NCI-H82 treated with DMSO at 0.1 percent for 48 hours (cell line): ENCODE data around the gene DNAH9.

Experiments used
- DNase-seq: peaks from one replicate; lab custom pipeline; 2025; ENCODE audit not compliant: unreplicated experiment; lab: John Stamatoyannopoulos, UW

The DNAH9 gene

DNA sequence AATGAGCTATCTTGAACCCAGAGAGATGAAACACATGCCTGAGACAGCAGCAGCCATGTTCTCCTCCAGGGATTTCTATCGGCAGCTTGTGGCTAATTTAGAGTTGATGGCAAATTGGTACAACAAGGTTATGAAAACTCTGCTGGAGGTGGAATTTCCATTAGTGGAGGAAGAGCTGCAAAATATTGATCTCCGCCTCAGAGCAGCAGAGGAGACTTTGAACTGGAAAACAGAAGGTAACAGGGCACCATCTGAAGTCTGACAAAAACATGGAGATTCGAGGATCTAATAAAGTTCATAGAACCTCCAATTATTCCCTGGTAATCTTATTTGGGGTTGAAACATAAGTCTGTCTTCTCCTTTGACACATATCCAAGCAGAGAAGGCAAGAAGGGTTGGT lies 52.8 kb downstream of the DNAH9 start:
- no peak for DNase-seq

DNA sequence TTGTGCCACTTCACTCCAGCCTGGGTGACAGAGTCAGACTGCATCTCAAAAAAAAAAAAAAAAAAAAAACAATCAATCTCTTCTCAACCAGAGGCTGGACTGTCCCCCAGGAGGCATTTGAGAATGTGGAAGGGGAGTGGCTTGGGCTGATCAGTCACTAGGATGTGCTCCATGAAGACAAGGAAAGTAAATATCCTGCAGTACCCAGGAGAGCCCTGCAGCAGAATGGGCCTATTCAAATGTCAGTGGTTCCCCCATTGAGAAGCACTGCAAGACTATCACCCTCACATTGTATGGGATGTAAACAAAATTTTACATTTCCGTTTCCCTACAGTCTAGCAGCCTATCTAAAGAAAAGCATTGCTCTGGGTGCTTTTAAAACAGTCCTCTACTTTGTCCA lies 70.3 kb downstream of the DNAH9 start:
- no peak for DNase-seq

DNA sequence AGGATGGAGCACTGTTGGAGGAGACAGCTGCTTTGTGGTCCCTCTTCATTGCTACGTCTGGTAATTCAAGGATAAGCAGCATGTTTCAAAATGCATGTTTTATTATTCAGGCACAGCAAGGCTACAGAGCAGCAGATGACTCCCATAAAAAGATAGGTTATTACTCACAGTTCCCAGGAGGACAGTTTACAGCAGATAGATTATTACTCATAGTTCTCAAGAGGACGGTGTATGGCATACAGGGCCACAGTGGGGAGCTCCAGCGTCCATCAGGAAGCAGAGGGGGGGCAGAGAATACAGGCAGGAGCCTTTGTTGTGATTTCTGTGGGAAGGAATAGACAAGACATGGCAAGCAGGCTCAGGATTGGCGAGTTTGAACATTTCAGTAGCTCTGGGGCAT lies 72.9 kb downstream of the DNAH9 start:
- DNase-seq: no peak

DNA sequence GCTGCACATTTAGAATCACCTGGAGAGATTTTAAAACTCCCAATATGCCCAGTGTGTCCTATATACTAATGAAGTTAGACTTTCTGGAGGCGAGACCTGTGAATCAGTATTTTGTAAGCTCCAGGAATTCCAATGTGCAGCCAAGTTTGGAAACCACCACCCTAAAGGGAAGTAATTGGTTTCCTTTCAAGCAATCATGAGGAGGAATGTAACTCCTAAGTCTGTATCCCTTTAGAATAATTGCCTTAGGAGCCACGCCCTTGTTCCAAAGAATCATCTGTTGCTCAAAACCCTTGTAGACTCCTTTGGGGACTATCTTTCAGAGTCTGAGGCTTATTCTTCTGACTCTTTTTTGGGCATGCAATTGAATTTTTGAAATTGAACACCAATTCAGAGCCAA lies 84.4 kb downstream of the DNAH9 start:
- no peak for DNase-seq

DNA sequence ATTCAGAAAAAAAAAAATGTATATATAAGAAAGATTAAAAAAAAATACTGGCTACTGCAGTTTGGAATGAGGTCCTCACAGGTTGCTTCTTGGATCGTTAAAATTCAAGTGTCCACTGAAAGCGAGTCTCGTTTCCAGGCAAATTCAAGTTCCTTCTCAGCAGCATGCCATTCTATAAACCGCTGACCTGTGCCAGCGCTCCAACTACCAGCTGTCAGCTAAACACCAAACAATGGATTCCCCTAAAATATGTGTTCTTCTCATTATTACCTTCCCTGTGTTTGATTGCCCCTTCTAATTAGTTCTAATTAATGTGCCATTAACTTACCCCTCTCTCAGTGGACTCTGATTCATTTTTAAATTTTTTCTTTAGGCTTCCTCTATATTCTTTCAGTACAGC lies 92.4 kb downstream of the DNAH9 start:
- no peak for DNase-seq

DNA sequence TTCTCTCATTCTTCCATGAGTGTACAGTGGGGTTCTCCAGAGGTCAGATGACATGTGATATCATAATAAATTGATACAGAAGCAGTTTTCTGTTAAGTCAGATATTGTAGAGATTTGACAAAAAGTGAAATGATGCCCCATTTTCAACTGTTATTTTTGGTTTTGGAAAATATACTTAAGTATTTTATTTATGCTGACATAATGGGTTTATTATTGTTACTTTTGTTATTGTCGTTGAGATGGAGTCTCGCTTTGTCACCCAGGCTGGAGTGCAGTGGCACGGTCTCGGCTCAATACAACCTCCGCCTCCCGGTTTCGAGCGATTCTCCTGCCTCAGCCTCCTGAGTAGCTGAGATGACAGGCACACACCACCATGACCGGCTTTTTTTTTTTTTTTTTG lies 94.4 kb downstream of the DNAH9 start:
- DNase-seq: no peak

DNA sequence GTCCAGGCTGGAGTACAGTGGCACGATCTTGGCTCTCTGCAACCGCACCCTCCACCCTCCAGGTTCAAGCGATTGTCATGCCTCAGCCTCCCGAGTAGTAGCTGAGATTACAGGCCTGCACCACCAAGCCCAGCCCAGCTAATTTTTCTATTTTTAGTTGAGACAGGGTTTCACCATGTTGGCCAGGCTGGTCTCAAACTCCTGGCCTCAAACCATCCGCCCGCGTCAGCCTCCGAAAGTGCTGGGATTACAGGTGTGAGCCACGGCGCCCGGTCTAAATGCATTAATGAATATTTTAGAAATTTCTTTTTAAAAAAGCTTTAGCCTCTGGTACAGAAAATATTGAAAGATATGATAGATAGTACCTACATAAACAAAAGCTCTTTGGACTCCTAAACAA lies 95.0 kb downstream of the DNAH9 start:
- DNase-seq: no peak

DNA sequence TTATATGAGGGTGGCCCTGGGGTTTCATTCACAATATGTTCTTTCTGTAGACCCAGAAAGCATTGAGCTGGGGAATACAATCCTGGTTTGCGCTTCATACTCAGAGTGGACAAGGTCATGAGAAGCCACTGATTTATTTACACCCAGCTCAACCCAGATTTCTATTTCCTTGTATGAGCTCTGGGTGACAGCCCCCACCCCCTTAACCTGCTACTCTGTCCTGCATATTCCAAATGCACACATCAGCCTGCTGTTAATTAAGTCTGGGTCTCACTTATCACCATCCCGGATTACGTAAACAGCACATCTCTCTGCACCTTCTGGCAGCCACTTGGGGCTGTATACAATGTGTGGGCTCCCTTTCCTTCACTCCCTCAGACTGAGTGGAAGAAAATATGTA lies 102.4 kb downstream of the DNAH9 start:
- no peak for DNase-seq

DNA sequence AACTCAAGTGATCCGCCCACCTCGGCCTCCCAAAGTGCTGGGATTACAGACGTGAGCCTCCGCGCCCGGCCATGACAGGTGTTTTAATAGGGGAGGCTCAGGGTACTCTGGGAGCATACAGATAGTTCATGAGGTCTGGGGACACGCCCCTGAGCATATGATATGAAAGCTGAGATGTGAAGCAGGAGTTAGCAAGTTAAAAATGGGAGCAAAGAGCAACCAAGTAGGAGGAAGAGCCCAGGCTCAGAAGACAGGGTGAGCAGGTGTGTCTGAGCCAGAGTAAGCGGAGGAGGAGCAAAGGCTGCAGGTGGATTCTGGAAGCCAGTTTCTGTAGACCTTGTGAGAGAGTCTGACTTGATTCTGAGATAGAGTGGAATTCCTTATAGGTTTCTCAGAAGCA lies 103.6 kb downstream of the DNAH9 start:
- no peak for DNase-seq

DNA sequence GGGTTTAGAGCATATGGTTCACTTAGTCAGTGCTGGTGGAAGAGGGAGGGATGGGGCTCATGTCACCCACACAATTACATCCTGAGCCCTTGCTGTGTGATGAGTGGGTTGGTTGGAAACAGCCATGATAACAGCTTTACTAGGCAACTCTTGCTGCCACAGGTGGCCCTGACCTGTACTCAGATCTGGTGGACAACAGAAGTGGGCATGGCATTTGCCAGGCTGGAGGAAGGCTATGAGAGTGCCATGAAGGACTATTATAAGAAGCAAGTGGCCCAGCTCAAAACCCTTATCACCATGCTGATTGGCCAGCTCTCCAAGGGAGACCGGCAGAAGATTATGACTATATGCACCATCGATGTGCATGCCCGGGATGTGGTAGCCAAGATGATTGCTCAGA lies 105.8 kb downstream of the DNAH9 start:
- no peak for DNase-seq

DNA sequence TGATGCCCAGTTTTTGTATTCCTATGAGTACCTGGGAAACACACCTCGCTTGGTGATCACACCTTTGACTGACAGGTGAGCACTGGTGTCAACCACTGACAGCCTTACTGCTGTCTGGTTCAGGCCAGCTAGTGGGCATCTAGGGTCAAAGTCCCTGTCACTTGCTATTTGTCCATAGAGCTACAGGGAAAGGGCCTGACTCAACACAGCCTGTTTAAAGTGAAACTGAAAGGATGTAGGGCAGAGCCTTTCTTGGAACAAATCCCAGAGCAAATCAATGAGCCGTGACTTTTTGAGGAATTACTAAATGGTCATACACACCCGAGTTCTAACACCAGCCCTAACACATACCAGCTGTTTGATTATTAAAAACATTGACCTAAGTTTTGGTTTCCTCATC lies 106.8 kb downstream of the DNAH9 start:
- DNase-seq: no peak

DNA sequence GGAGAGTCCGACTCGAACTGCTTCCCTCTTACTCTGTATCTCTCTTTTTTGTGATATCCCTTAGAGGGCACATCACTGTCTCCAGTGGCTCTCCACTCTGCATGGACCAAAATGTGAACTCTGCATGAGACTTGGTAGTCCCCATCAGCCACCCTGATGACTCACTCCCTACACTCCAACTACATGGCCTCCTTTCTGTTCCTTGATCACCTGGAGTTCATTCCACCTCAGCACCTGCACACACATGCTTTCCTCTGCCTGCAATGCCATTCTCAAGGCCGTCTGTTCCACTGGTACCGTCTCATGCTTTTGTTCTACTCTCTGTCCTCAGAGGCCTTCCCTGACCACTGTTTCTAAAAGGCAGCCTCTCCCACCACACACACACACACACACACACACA lies 109.3 kb downstream of the DNAH9 start:
- no peak for DNase-seq

DNA sequence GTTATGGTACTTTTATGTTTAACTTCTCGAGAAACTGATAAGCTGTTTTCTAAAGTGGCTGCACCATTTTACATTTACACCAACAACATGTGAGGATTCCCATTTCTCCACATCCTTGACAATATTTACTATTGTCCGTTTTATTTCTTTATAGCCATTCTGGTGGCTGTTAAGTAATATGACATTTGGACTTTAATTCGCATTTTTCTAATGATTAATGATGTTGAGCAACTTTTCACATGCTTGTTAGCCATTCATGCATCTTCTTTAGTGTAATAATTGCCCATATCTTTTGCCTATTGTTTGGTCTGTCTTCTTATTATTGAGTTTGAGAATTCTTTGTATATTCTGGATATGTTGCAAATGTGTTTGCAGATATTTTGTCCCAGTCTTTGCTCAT lies 114.2 kb downstream of the DNAH9 start:
- DNase-seq: no peak

DNA sequence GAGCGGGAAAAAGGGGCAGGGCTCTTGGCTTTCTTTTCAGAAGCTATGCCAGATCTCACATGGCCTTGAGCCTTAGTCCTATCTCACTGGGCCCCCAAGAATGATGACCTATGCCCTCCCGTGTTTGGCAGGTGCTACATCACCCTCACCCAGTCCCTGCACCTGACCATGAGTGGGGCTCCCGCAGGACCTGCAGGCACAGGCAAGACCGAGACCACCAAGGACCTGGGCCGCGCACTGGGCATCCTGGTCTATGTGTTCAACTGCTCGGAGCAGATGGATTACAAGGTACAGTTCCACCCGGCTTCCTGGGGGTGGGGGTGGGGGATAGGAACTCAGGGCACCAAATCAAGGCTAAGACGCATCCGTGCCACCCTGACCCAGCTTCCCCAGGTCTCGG lies 120.9 kb downstream of the DNAH9 start:
- DNase-seq: no peak

DNA sequence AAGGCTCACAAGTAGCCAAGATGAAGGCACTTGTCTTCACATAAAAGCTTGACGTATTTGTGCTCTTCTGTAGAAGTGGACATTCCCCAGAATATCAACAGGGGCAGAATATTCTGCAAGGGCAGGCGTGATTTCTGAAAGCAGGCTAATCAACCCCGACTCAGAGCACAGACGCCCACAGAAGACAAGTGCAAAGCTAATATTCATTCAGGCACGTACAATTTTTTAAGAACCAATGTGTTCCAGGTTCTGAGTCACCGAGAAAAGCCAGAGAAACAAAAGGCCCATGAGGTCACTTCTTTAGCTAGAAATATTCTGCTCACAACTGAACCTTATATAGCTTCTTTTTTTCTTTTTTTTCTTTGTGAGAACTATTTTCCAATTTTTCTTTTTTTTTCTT lies 121.6 kb downstream of the DNAH9 start:
- no peak for DNase-seq

DNA sequence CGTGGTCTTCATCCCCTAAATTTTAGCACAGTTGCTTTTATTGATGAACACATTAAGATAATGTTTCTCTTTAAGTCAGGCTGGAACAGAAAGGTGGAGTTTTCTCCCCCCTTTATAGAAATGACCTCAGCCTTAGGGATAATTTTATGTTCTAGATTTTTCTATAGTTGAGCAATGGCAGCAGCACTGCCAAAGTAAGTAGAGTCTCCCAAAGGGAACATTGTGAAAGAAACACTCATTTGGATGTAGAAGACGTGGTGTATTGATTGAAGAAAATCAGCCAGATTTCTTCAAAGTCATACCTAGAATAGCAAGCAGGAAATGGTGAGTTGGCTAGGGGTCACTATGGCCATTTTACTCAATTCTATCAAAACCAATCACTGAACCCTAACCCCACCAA lies 122.5 kb downstream of the DNAH9 start:
- DNase-seq: no peak

DNA sequence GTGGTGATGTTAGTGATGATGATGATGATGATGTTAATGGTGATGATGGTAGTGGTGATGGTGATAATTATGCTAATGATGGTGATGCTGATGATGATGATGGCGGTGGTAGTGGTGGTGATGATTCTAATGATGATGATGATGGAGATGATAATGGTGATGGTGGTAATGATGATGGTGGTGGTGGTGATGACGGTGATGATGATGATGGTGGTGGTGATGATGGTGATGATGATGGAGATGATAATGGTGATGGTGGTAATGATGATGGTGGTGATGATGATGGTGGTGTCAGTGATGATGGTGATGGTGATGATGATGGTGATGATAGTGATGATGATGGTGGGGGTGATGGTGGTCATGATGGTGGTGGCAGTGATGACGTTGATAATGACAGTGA lies 132.5 kb downstream of the DNAH9 start:
- no peak for DNase-seq

DNA sequence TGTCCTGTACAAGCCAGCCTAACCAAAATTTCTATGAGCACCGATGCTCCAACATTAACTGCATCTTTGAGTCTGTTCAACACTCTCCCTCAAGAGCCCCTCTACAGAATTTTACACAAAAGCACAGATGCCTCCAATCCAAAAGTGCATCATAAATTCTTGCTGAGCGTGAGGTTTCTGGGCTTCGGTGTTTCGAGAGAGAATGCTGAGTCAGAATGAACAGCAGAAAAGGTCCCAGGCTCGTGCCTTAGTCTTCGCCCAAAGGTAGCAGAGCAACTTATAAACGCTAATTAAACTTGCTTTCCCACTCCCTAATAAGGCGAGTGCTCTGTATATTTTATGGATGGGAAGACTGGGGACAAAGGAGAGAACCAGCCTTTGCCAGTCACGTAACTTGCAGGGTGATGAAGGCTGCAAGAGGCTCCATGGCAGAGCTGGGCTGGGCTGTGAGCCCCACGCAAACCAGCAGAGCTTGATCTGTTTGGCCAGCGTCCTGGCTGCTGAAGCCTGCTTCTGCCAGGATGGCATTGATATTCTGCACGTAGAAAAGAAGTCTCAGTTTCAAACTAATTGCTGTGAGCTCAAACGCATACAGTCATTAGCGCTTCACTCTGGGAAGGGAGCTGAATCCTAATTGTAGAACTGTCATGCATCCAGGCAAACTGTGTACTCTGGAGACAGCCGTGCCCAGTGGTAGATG lies 138.5 kb downstream of the DNAH9 start:
- no peak for DNase-seq

DNA sequence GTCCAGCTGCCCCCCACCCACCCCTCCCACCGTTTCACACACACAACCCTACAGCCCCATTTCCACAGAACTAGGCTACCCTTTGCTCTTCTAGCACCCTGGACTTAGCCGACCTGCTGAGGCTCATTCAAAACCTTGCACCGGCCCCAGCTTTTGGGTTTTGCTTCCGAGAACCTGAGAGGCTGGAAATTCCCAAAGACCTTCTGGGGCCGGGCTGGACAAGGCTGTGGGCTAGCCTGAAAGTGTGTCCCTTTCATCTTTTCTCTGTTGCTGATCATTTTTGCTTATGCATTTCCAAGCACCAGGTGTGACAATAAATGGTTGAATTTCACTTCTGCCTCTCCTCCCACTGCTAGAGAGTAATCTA lies 139.0 kb downstream of the DNAH9 start:
- DNase-seq: no peak

DNA sequence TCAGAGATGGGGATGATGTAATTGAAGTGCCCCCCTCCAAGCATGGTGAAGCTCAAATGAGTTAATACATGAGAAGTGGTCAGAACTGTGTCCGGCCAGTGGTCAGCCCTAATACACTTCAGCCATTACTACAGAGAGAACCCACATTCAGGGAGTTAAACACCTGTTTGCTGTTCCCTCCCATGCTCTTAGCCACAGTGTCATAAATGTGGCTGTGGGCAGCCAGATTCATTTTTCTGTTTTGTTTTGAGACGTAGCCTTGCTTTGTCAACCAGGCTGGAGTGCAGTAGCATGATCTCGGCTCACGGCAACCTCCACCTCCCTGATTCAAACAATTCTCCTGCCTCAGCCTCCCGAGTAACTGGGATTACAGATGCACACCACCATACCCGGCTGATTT lies 139.9 kb downstream of the DNAH9 start:
- no peak for DNase-seq

DNA sequence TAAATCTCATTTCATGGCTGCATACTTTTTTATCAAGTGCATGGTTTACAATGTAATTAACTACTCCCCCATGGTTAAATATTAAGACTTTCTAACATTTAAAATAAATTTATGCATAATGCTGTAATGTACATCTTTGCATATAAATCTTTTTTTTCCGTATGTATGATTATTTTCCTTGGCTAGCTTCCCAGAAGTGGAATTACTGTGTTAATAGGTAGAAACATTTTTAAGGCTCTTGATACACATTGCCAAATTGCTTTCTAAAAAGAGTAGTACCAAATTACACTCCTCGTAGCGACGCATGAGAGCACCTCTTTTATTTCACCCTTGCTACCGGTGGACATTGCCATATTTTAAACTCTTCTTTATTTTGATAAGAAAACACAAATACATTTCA lies 141.1 kb downstream of the DNAH9 start:
- no peak for DNase-seq

DNA sequence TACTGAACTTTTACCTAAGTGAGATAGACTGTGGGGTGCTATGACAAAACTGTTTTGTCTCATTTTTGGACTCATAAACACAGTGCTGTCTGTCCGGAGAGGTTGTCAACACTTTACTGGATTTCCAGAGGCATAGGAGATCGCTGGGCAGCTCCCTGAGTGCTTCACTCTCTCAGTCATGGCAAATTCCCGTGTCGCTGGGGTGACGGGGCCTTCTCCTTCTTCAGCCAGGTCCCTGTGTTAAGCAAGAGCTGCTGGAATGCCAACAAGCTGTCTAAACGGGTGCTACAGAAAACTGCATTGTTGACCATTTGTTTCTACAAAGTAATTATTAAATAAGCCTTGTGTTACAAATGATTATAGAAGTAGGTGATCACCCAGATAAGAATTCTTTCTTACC lies 141.6 kb downstream of the DNAH9 start:
- no peak for DNase-seq

DNA sequence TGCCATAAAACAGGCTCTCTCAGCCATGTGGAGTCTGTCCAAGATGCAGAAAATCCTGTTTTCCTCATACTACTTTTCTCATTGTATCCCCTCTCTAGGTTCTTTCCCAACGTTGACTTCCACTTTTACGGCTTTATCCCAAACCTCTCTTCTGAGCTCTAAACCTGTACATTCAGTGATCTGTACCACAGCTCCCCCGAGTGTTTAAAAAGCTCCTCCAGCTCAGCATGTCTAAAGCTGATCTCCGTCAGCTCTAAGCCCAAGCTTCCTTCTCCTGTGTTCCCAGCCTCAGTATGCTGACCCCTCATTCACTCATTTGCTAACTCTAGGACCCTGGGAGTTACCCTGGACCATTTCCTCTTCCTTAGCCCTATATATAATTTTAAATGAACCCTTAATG lies 144.6 kb downstream of the DNAH9 start:
- DNase-seq: peak; percentile 54

DNA sequence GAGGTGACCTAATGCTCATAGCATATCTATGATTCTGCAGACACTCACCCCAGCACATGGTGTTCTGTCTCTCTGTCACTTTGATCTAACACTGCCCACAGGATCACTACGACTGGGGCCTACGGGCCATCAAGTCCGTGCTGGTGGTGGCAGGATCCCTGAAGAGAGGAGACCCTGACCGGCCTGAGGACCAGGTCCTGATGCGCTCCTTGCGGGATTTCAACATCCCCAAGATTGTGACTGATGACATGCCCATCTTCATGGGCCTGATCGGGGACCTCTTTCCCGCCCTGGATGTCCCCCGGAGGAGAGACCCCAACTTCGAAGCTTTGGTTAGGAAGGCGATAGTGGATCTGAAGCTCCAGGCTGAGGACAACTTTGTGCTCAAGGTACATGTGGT lies 146.4 kb downstream of the DNAH9 start:
- no peak for DNase-seq
